HG02840 (cell line): ENCODE results near the gene NNT.
"Not testable (repeated sequence)": the region's sequence is repeated elsewhere in the genome, so short reads cannot be mapped to it uniquely, and the experiment has no call there.

Experiments used
- ATAC-seq: cut with Tn5 transposase; IDR thresholded peaks from one replicate; pipeline ENCODE4 v1.9.1; 2021; ENCODE audit warnings: mild to moderate bottlenecking, moderate library complexity, moderate number of reproducible peaks; ENCODE audit not compliant: unreplicated experiment, low FRiP score

The NNT gene

GRCh38 chr5:43659075-43659474 lies 56.1 kb downstream of the NNT start:
- no peak for ATAC-seq

GRCh38 chr5:43661102-43661501 lies 58.1 kb downstream of the NNT start:
- no peak for ATAC-seq

DNA sequence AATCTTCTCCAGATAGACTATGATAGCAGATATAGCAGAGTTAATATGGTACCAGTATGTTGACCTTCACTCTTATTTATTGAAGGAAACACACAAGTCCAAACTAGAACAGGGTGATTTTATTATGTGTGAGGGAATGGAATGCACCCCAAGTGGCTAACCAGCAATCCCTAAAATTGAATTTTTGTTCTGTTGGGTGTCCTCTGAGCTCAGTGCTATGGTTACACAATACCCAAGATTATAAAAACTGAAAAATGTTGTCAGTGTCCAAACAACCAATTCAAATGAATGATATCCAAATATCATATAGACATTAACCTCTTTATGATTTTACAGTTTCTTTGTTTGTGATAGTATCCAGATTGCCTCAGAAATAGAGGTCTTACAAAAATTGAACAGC lies 60.9 kb downstream of the NNT start:
- no peak for ATAC-seq

GRCh38 chr5:43664501-43665040 lies 61.6 kb downstream of the NNT start:
- ATAC-seq, result no peak

DNA sequence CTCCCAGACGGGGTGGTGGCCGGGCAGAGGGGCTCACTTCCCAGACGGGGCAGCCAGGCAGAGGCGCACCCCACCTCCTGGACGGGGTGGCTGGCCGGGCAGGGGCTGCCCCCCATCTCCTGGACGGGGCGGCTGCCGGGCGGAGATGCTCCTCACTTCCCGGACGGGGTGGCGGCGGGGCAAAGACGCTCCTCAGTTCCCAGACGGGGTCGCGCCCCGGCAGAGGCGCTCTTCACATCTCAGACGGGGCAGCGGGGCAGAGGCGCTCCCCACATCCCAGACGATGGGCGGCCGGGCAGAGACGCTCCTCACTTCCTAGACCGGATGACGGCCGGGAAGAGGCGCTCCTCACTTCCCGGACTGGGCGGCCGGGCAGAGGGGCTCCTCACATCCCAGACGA lies 62.8 kb downstream of the NNT start:
- not testable (repeated sequence) for ATAC-seq

DNA sequence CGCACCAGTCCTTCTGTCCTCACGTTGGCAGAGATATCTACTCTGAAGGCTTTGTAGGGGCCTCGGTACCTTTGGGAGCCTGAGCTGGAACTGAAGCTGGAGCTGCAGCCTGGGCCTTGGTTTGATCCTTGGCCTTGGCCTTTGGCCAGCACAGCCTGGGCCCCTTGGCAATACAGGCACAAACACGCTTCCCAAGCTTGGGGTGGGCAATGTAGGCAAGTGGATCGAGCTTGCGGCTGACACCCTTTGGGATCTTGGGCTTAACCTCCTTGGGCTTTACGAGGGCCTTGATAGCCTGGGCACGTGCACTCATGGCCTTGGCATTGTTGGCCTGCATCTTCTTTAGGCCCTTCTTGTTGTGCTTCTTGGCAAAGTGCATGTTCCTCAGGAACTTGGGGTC lies 63.7 kb downstream of the NNT start:
- ATAC-seq, result not testable (repeated sequence)

DNA sequence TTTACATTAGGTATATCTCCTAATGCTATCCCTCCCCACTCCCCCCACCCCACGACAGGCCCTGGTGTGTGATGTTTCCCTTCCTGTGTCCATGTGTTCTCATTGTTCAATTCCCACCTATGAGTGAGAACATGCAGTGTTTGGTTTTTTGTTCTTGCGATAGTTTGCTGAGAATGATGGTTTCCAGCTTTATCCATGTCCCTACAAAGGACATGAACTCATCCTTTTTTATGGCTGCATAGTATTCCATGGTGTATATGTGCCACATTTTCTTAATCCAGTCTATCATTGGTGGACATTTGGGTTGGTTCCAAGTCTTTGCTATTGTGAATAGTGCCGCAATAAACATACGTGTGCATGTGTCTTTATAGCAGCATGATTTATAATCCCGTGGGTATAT lies 64.4 kb downstream of the NNT start:
- not testable (repeated sequence) for ATAC-seq

DNA sequence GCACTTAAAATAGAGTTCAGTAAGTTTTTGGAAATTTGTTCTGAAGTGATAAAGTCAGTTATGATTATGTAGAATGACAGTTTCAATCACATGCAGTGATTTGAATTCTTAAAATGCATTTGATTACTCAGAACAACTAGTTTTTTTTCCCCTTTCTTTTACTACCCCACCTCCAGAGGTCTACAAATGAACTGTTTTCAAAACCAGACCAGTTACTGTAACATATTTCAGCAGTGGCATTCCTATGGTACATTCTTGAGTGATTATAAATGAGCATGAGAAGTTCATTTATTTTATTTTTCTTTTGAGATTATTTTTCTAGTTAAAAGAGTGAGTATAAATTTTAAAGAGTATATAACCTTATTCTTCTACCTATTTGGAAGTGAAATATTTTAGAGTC lies 71.6 kb downstream of the NNT start:
- ATAC-seq, result no peak

GRCh38 chr5:43675357-43675756 lies 72.4 kb downstream of the NNT start:
- no peak for ATAC-seq

GRCh38 chr5:43676083-43676840 lies 73.3 kb downstream of the NNT start:
- no peak for ATAC-seq

- no peak for ATAC-seq
These were observed 74.3 kb downstream of the NNT start for GRCh38 chr5:43677253-43677652.

DNA sequence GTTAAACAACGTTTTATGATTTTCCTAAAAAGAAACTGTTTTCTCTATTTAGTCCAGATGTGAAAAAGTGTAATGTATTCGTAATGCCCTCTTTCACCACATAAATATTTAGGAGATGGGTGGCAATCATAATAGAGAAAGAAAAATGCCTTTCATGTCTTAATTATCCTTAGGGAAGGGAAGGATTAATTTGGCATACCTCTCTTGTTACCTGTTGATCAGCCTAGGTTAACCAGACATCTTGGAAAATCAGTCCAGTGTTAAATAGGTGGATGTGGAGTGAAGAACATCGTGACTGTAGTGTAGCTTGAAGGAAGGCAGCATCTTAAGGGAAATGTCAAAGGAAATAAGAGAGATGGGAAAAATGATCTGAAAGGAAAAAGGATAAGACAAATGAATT lies 76.2 kb downstream of the NNT start:
- no peak for ATAC-seq

- ATAC-seq, result no peak
These were observed 77.3 kb downstream of the NNT start for GRCh38 chr5:43680286-43680685.

DNA sequence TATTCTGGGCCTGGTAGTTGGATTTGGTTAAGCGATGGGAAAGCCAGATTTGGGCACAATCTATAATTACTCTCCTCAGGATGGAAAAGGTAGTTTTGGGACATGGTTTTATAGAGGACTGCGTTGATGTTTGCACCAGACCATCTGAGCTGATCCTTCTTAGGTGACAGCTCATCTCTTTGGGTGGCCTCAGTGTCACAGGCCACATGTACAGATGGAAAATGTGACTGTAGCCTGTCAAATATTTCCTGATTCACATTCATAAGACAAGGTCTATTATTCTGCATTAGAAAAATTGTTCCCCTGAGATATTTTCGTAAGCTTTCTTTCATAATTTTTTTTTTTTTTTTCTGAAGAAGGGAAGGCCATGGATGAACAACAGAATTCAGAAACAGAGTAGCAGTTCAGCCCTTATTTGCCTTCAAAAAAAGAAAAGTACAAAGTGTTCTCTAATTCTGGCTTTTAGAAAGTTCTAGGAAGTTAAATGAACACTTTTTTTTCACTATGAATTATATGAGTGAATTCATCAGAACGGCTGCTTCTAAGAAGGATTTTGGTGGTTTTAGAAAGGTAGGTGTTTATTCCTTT lies 81.0 kb downstream of the NNT start:
- ATAC-seq, result no peak

- ATAC-seq, result no peak
These were observed 82.4 kb downstream of the NNT start for GRCh38 chr5:43685252-43685950.

- ATAC-seq, result no peak
These were observed 84.3 kb downstream of the NNT start for GRCh38 chr5:43687275-43687674.

DNA sequence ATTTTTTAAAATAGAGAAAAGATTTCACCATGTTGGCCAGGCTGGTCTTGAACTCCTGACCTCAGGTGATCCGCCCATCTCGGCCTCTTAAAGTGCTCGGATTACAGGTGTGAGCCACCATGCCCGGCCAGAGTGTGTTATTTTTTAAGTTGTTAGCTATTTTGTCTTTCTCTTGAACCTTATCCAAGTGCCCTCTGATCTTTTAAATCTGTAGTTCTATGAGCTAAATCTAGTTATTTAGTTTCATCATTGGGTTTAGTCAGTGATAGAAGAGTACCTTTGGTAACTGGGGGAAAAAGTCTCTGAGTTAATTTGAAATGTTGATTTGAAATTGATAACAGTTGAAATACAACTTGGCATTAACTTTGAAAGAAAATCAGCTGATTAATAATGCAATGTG lies 88.3 kb downstream of the NNT start:
- ATAC-seq, result no peak

- ATAC-seq, result no peak
These were observed 88.9 kb downstream of the NNT start for GRCh38 chr5:43691893-43692292.

DNA sequence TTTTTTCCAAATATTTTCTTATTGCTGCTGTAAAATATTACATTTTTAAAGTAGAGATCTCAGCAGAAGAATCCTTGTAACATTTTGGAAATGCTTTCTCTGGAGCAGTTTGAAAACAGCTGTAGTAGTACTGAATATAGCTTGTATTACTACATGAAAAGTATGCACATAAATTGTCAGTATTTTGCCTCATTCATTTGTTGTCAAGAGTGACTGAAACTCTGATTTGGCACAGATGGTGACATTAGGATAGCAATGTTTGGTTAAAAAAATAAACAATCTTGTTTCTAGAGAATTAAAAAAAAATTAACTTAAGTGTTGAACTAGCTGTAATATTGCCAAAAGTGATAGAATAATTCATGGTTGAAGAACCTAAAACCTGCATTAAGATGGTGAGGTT lies 90.4 kb downstream of the NNT start:
- no peak for ATAC-seq

DNA sequence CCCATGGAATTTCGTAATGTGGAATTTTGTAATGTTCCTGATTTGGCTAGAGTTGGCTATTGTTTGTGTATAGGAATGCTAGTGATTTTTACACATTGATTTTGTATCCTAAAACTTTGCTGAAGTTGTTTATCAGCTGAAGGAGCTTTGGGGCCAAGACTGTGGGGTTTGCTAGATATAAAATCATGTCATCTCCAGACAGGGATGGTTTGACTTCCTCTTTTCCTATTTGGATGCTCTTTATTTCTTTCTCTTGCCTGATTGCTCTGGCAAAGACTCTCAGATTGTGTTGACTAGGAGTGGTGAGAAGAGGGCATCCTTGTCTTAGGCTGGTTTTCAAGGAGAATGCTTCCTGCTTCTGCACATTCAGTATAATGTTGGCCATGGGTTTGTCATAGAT lies 91.0 kb downstream of the NNT start:
- no peak for ATAC-seq

GRCh38 chr5:43696444-43696843 lies 93.5 kb downstream of the NNT start:
- not testable (repeated sequence) for ATAC-seq
